HepG2 (cell line): ENCODE results near the gene WHAMM. TPM values are rescaled to one million over a fixed set of nuclear protein-coding genes. Genes with fewer than 3 reads are reported as not detected.
A peak's percentile ranks its signal among the peaks of the same experiment; 100 is the strongest.

Source experiments
- ATAC-seq: fragments of 200-7000 bp; cut with Tn5 transposase; 3 replicates; pipeline ENCODE4 v1.9.1; 2020; ENCODE audit warnings: mild to moderate bottlenecking, moderate library complexity
- Bru-seq: library from RNA; stranded (reverse); fragments of 400-500 nt; gene quantifications from one replicate; lab custom pipeline; 2021; lab: Mats Ljungman, UMichigan
- BruChase-seq, 2 experiments: library from RNA; stranded (reverse); fragments of 400-500 nt; gene quantifications; one replicate each; lab custom pipeline; 2021; lab: Mats Ljungman, UMichigan
- BruUV-seq: library from RNA; stranded (reverse); fragments of 400-500 nt; replicated peaks from 2 replicates; lab custom pipeline; 2021; lab: Mats Ljungman, UMichigan
- CTCF ChIA-PET: fragments of 300-600 bp; formaldehyde crosslinking; extraction: SDS; loops from one replicate; lab custom pipeline; 2021; ENCODE audit warnings: low total read pairs, inconsistent platforms, low intra/inter-chr PET ratio; lab: Yijun Ruan, JAX
- POLR2A ChIA-PET: fragments of 350-600 bp; sonication (Branson Sonifier 250); formaldehyde crosslinking; loops from one replicate; lab custom pipeline; 2020; ENCODE audit warnings: antibody characterized with exemption, inconsistent platforms; lab: Yijun Ruan, JAX
- DNase-seq: peaks from one replicate; pipeline ENCODE4 v3.0.0-alpha.2; 2015; ENCODE audit warnings: low spot score
- FAIRE-seq: peaks from 3 replicates; lab custom pipeline; 2011; peaks lifted over from hg19 to GRCh38; lab: Jason Lieb, UNC
- H2AFZ ChIP-seq: one replicate; pipeline ENCODE4 v1.6.1; 2011; ENCODE audit warnings: low read length, inconsistent platforms
- H3K27ac ChIP-seq: fragments of 300-600 bp; 3 replicates; pipeline ENCODE4 v1.8.0; 2011; ENCODE audit warnings: mixed run types, mild to moderate bottlenecking, mixed read lengths, low read length, inconsistent platforms; ENCODE audit not compliant: insufficient read depth; ENCODE audit errors: extremely low read length
- H3K27me3 ChIP-seq, 2 experiments: fragments of 200-600 bp in 1 of 2; 2 replicates in 1 of 2; 3 replicates in 1 of 2; pipeline versions ENCODE4 v1.6.0 to v1.8.0; 2011; ENCODE audit warnings: low read length in 2 of 2, mild to moderate bottlenecking in 2 of 2, moderate library complexity in 2 of 2, inconsistent platforms in 1 of 2; ENCODE audit not compliant: insufficient read depth in 2 of 2, control insufficient read depth in 1 of 2
- H3K36me3 ChIP-seq, 2 experiments: fragments of 200-600 bp in 1 of 2; replicated peaks in 1 of 2; 2 replicates in 1 of 2; 3 replicates in 1 of 2; pipeline versions ENCODE4 v1.5.1 to v1.8.0; 2011; ENCODE audit warnings: low read length in 2 of 2, inconsistent platforms in 1 of 2; ENCODE audit not compliant: insufficient read depth in 2 of 2, control insufficient read depth in 1 of 2
- H3K4me1 ChIP-seq: 2 replicates; pipeline ENCODE4 v1.5.1; 2012; ENCODE audit warnings: low read length, inconsistent platforms; ENCODE audit not compliant: insufficient read depth
- H3K4me2 ChIP-seq: 2 replicates; pipeline ENCODE4 v1.6.0; 2011; ENCODE audit warnings: low read depth, low read length, inconsistent platforms
- H3K4me3 ChIP-seq, 3 experiments: fragments of 200-600 bp in 1 of 3; sonication (generic), shearing (Covaris generic) in 1 of 3; replicated peaks in 1 of 3; 2 replicates each; pipeline ENCODE4 v1.5.1; 2011 to 2016; ENCODE audit warnings: low read length in 3 of 3, inconsistent platforms in 2 of 3, low read depth in 2 of 3, mild to moderate bottlenecking in 2 of 3, control low read depth in 1 of 3, mixed read lengths in 1 of 3; ENCODE audit not compliant: insufficient read depth in 1 of 3
- H3K79me2 ChIP-seq: one replicate; pipeline ENCODE4 v1.6.1; 2011; ENCODE audit warnings: low read length, inconsistent platforms; ENCODE audit not compliant: insufficient read depth
- H3K9ac ChIP-seq: 2 replicates; pipeline ENCODE4 v1.6.0; 2011; ENCODE audit warnings: mild to moderate bottlenecking, low read depth, low read length, inconsistent platforms; ENCODE audit not compliant: insufficient read depth
- H3K9me3 ChIP-seq: 2 replicates; pipeline ENCODE4 v1.5.1; 2012; ENCODE audit warnings: mild to moderate bottlenecking, low read length
- H4K20me1 ChIP-seq: 2 replicates; pipeline ENCODE4 v1.6.0; 2011; ENCODE audit warnings: inconsistent platforms, mild to moderate bottlenecking, low read length, moderate library complexity; ENCODE audit not compliant: insufficient read depth
- ATM ChIP-seq: fragments of 450-650 bp; IDR thresholded peaks from 2 replicates; pipeline ENCODE4 v1.7.1; 2017; ENCODE audit warnings: mild to moderate bottlenecking, borderline replicate concordance
- HDAC6 ChIP-seq: fragments of 200-600 bp; sonication (generic); IDR thresholded peaks from 2 replicates; pipeline ENCODE4 v1.7.0; 2017; ENCODE audit warnings: mild to moderate bottlenecking, antibody characterized with exemption, low read length, low read depth
- HMGA1 ChIP-seq: sonication (generic); formaldehyde crosslinking; conservative IDR thresholded peaks from 2 replicates; pipeline ENCODE4 v1.4.0; 2020; ENCODE audit warnings: missing genetic modification reagents
- KDM4B ChIP-seq: sonication (generic); formaldehyde crosslinking; IDR thresholded peaks from 2 replicates; pipeline ENCODE4 v1.4.0; 2020; ENCODE audit warnings: missing genetic modification reagents
- NR2F6 ChIP-seq, 2 experiments: IDR thresholded peaks; 2 replicates each; pipeline ENCODE4 v1.6.1; 2016; ENCODE audit warnings: antibody characterized with exemption in 1 of 2, mild to moderate bottlenecking in 1 of 2
- RCOR2 ChIP-seq: IDR thresholded peaks from 2 replicates; pipeline ENCODE4 v1.6.1; 2016; ENCODE audit warnings: missing biosample characterization, missing genetic modification reagents
- RFXAP ChIP-seq: sonication (generic); formaldehyde crosslinking; IDR thresholded peaks from 2 replicates; pipeline ENCODE4 v1.4.0; 2020; ENCODE audit warnings: missing genetic modification reagents, borderline replicate concordance
- SCMH1 ChIP-seq: sonication (generic); formaldehyde crosslinking; IDR thresholded peaks from 2 replicates; pipeline ENCODE4 v1.9.0; 2021; ENCODE audit warnings: missing genetic modification reagents, mild to moderate bottlenecking, borderline replicate concordance
- SYNCRIP ChIP-seq: fragments of 200-400 bp; formaldehyde crosslinking; IDR thresholded peaks from 2 replicates; pipeline ENCODE4 v1.6.1; 2018; ENCODE audit warnings: mild to moderate bottlenecking, low read depth, low read length; ENCODE audit not compliant: insufficient read depth
- ZFP82 ChIP-seq: sonication (generic); formaldehyde crosslinking; IDR thresholded peaks from 2 replicates; pipeline ENCODE4 v1.5.1; 2020; ENCODE audit warnings: mild to moderate bottlenecking, missing genetic modification reagents, borderline replicate concordance
- ZNF253 ChIP-seq: sonication (generic); formaldehyde crosslinking; IDR thresholded peaks from 2 replicates; pipeline ENCODE4 v1.8.0; 2022; ENCODE audit warnings: mild to moderate bottlenecking, missing genetic modification reagents, borderline replicate concordance
- ZNF263 ChIP-seq: sonication (generic); formaldehyde crosslinking; IDR thresholded peaks from 2 replicates; pipeline ENCODE4 v1.4.0; 2020; ENCODE audit warnings: missing genetic modification reagents
- ZNF709 ChIP-seq: sonication (generic); formaldehyde crosslinking; IDR thresholded peaks from 2 replicates; pipeline ENCODE4 v1.5.0; 2020; ENCODE audit warnings: mild to moderate bottlenecking, missing genetic modification reagents
- ZNF724P ChIP-seq: sonication (generic); formaldehyde crosslinking; IDR thresholded peaks from 2 replicates; pipeline ENCODE4 v1.8.0; 2022; ENCODE audit warnings: missing genetic modification reagents, borderline replicate concordance
- WGBS: methylation state at CpG from one replicate; pipeline ENCODE4 v1.1.6; 2017; ENCODE audit warnings: low lambda C conversion rate; 5-methylcytosine and 5-hydroxymethylcytosine counted together
- in situ Hi-C: cut with HindIII; loops from 2 replicates; pipeline ENCODE4 v1.10.0; 2017; ENCODE audit warnings: low pct_unique_long_range_greater_than_20kb; ENCODE audit not compliant: extremely low pct_ligation_motif_present
- intact Hi-C: fragments of 100-400 bp; cut with micrococcal nuclease; formaldehyde crosslinking; loops from one replicate; pipeline ENCODE4 v1.10.0; 2022; ENCODE audit not compliant: unreplicated experiment
- long read RNA-seq, 2 experiments: library from RNA in 1 of 2; library from polyadenylated mRNA in 1 of 2; stranded (forward) in 1 of 2; unstranded in 1 of 2; transcript quantifications; one replicate each; pipeline ENCODE4 v2.0.0, GENCODE V29; 2019 to 2022
- polyA minus RNA-seq, 3 experiments: library from RNA; depleted of rRNA, polyadenylated mRNA; stranded (reverse); fragments of >200 nt; gene quantifications; 2 replicates each; pipeline ENCODE4 v1.2.3, GENCODE V29; 2011; ENCODE audit warnings: low replicate concordance in 1 of 3
- polyA plus RNA-seq, 8 experiments: library from polyadenylated mRNA; depleted of rRNA in 3 of 8; stranded (reverse) in 7 of 8; unstranded in 1 of 8; fragments of >200 nt; fragmentation: Illumina TruSeq in 4 of 8; extraction: Trizol in 4 of 8; gene quantifications; 2 replicates each; pipeline versions ENCODE4 v1.2.1 to v1.2.3, GENCODE V29; 2011 to 2016; ENCODE audit warnings: low read depth in 4 of 8, missing spikeins in 1 of 8, mixed read lengths in 1 of 8; ENCODE audit not compliant: insufficient read depth in 1 of 8
- total RNA-seq, 5 experiments: library from RNA; depleted of rRNA; stranded (reverse); fragments of >200 nt; fragmentation: Illumina TruSeq; extraction: Trizol; gene quantifications; 2 replicates each; pipeline ENCODE4 v1.2.3, GENCODE V29; 2016; ENCODE audit warnings: low read depth in 1 of 5
- TF ChIP-seq, protein P1 (sequence below): sonication (generic); formaldehyde crosslinking; conservative IDR thresholded peaks from 2 replicates; pipeline ENCODE4 v1.4.0; 2020; ENCODE audit warnings: missing genetic modification reagents

The WHAMM gene, protein sequence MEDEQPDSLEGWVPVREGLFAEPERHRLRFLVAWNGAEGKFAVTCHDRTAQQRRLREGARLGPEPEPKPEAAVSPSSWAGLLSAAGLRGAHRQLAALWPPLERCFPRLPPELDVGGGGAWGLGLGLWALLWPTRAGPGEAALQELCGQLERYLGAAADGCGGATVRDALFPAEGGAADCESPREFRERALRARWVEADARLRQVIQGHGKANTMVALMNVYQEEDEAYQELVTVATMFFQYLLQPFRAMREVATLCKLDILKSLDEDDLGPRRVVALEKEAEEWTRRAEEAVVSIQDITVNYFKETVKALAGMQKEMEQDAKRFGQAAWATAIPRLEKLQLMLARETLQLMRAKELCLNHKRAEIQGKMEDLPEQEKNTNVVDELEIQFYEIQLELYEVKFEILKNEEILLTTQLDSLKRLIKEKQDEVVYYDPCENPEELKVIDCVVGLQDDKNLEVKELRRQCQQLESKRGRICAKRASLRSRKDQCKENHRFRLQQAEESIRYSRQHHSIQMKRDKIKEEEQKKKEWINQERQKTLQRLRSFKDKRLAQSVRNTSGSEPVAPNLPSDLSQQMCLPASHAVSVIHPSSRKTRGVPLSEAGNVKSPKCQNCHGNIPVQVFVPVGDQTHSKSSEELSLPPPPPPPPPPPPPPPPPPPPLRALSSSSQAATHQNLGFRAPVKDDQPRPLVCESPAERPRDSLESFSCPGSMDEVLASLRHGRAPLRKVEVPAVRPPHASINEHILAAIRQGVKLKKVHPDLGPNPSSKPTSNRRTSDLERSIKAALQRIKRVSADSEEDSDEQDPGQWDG
- total RNA-seq (2016; rRNA removed; fragmentation: Illumina TruSeq; extraction: Trizol) (2.7 and 2.9 TPM in 2 replicates), polyA plus RNA-seq (2011; rRNA removed) (3.0 and 3.5 TPM in 2 replicates), polyA minus RNA-seq (2011; rRNA and poly(A)+ RNA removed; ENCODE audit: low replicate concordance) (1.8 and 2.1 TPM in 2 replicates), Bru-seq, nascent RNA (percentile 82 among the genes with signal in this experiment), BruChase-seq, experiment 1, labeled RNA remaining after a 6-hour chase (percentile 79 among the genes with signal in this experiment), BruChase-seq, experiment 2, labeled RNA remaining after a 2-hour chase (percentile 74 among the genes with signal in this experiment)
- 3.1 and 4.9 TPM in 2 replicates for total RNA-seq (2016; cell fraction: cytosol; rRNA removed; fragmentation: Illumina TruSeq; extraction: Trizol; ENCODE audit: low read depth)
- total RNA-seq (2016; cell fraction: insoluble cytoplasmic fraction; rRNA removed; fragmentation: Illumina TruSeq; extraction: Trizol) = 2.6 and 3.0 TPM in 2 replicates
- 2.5 and 2.6 TPM in 2 replicates for total RNA-seq (2016; cell fraction: membrane; rRNA removed; fragmentation: Illumina TruSeq; extraction: Trizol)
- 3.3 and 3.8 TPM in 2 replicates for total RNA-seq (2016; cell fraction: nucleus; rRNA removed; fragmentation: Illumina TruSeq; extraction: Trizol)
- polyA plus RNA-seq (2011; cell fraction: cytosol; rRNA removed) = 2.4 TPM in 2 replicates
- 3.2 and 3.8 TPM in 2 replicates for polyA plus RNA-seq (2011; cell fraction: nucleus; rRNA removed)
- 3.0 and 3.3 TPM in 2 replicates for polyA plus RNA-seq (2012)
- polyA plus RNA-seq (2016; cell fraction: cytosol; fragmentation: Illumina TruSeq; extraction: Trizol; ENCODE audit: low read depth) = 0.59 and 0.61 TPM in 2 replicates
- 4.2 and 4.9 TPM in 2 replicates for polyA plus RNA-seq (2016; cell fraction: insoluble cytoplasmic fraction; fragmentation: Illumina TruSeq; extraction: Trizol; ENCODE audit: low read depth)
- polyA plus RNA-seq (2016; cell fraction: membrane; fragmentation: Illumina TruSeq; extraction: Trizol; ENCODE audit: low read depth) = 2.1 and 2.3 TPM in 2 replicates
- polyA plus RNA-seq (2016; cell fraction: nucleus; fragmentation: Illumina TruSeq; extraction: Trizol; ENCODE audit: insufficient read depth, low read depth) = 6.8 and 8.2 TPM in 2 replicates
- 1.5 and 1.6 TPM in 2 replicates for polyA minus RNA-seq (2011; cell fraction: cytosol; rRNA and poly(A)+ RNA removed)
- polyA minus RNA-seq (2011; cell fraction: nucleus; rRNA and poly(A)+ RNA removed) = 3.1 TPM in 2 replicates
- long read RNA-seq, experiment 1, partial matches to known transcripts = 9 of 9 reads
- long read RNA-seq, experiment 1, other reads (novel, unspliced or antisense) = 0 of 9 reads
- long read RNA-seq, experiment 2, full-length matches to known transcripts = 2 of 14 reads
- long read RNA-seq, experiment 2, partial matches to known transcripts = 11 of 14 reads
- long read RNA-seq, experiment 2, other reads (novel, unspliced or antisense) = 1 of 14 reads

DNA sequence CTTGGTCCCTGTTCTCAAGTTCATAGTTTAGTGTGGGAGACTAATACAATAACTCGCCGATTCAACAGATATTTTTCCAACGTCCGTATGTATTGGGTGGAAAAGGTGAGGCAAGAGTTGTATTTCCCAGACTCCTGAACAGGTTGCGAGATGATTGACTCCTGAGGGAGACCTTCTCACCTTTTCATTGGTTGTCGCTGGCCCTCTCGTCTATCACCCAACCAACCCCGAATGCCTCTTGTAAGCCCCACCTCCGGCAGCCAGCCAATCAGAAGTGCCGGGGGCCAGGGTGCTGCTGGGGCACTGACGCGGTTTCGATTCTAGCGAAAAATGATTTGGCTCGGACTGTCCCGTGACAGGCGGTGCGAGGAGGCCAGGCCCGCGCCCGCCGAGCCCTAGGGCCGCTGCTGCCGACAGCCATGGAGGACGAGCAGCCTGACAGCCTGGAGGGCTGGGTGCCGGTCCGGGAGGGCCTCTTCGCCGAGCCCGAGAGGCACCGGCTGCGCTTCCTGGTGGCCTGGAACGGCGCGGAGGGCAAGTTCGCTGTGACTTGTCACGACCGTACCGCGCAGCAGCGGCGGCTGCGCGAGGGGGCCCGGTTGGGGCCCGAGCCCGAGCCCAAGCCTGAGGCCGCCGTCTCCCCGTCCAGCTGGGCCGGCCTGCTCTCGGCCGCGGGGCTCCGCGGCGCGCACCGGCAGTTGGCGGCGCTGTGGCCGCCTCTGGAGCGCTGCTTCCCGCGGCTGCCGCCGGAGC is at the start of gene WHAMM:
WHAMM (plus strand) TSS at position 321 of the 753 bp plus-strand sequence; CDS start at position 420, 99 bp downstream.
- DNase-seq = peak; percentile 98
- WGBS = 0% methylated on average over 14 of the region's 67 CpGs
- intact Hi-C loops = loop anchor here (2.0 kb wide), 2 partner anchors 45 to 59 kb away; no protein-coding TSS in a partner anchor
- TF ChIP-seq ATM = no peak
- TF ChIP-seq SYNCRIP = no peak
- no peak for TF ChIP-seq ZFP82 (CRISPR knock-in tag)
- TF ChIP-seq HMGA1 (CRISPR knock-in tag) = no peak
- no peak for TF ChIP-seq HDAC6
- TF ChIP-seq, protein P1, sequence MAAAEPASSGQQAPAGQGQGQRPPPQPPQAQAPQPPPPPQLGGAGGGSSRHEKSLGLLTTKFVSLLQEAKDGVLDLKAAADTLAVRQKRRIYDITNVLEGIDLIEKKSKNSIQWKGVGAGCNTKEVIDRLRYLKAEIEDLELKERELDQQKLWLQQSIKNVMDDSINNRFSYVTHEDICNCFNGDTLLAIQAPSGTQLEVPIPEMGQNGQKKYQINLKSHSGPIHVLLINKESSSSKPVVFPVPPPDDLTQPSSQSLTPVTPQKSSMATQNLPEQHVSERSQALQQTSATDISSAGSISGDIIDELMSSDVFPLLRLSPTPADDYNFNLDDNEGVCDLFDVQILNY (CRISPR knock-in tag) = no peak
- TF ChIP-seq ZNF724P (CRISPR knock-in tag) = peak; percentile 22; the same call in 1 of the 2 replicates
- no peak for TF ChIP-seq NR2F6 (IDR thresholded peaks at IDR 0.05)
- no peak; the same call in 1 of the 2 replicates for TF ChIP-seq NR2F6 (CRISPR knock-in tag; IDR thresholded peaks at IDR 0.05)
- TF ChIP-seq KDM4B (CRISPR knock-in tag) = peak; percentile 64; the same call in 1 of the 2 replicates
- no peak for TF ChIP-seq ZNF709 (CRISPR knock-in tag)
- no peak for TF ChIP-seq RCOR2 (CRISPR knock-in tag)
- no peak for TF ChIP-seq ZNF253 (CRISPR knock-in tag)
- peak; percentile 97 for TF ChIP-seq RFXAP (CRISPR knock-in tag)
- TF ChIP-seq SCMH1 = no peak
- peak; percentile 30; the same call in 1 of the 2 replicates for TF ChIP-seq ZNF263 (CRISPR knock-in tag)

More for the DNA sequence above, at the start of gene WHAMM:
- ATAC-seq = peak; percentile 95
- Histone ChIP-seq H3K4me2 (peak within 1 kb of the TSS; percentile 98), H2AFZ (peak within 1 kb of the TSS; percentile 75), H3K4me3 (peak within 1 kb of the TSS; percentile 64 to 85 (median 84)), H3K27me3 (no peaks in the 10 kb centered on the region; a peak in 2 of 5 replicates), H3K36me3 (peaks cover 2 to 9% of the 10 kb centered on the region in 2 experiments; a peak in 3 of 5 replicates), H3K9me3 (no peaks in the 10 kb centered on the region), H3K4me1 (peaks cover 32% of the 10 kb centered on the region), H3K79me2 (peaks cover 27% of the 10 kb centered on the region), H3K27ac (peak within 1 kb of the TSS; percentile 97), H4K20me1 (peaks cover 3% of the 10 kb centered on the region; the same call in 1 of the 2 replicates), H3K9ac (peak within 1 kb of the TSS; percentile 96)
- ChIA-PET POLR2A (interaction anchor here (1.1 to 2.6 kb wide), 8 partner anchors 59 to 269 kb away, joined by 3 to 26 read pairs (median 4); partner anchors contain the start of gene RPS17), CTCF (no interaction called here)
- no TSS peak for BruUV-seq
- in situ Hi-C loops = no loop called here
- peak; percentile 92 for FAIRE-seq
